Heart right ventricle (tissue), 16 donors: ENCODE results near the gene COPS4. TPM values are rescaled to one million over a fixed set of nuclear protein-coding genes. Genes with fewer than 3 reads are reported as not detected.
"Not testable (repeated sequence)": the region's sequence is repeated elsewhere in the genome, so short reads cannot be mapped to it uniquely, and the experiment has no call there.

ENCODE experiments used
- ATAC-seq, 8 donors: fragments of 200-7000 bp; cut with Tn5 transposase; one replicate each; pipeline ENCODE4 v1.9.1; 2020; ENCODE audit warnings: mild to moderate bottlenecking in 8 of 8, moderate library complexity in 8 of 8, moderate number of reproducible peaks in 1 of 8
- DNase-seq, 2 donors: peaks; one replicate each; pipeline ENCODE4 v3.0.0-alpha.2; 2020
- H3K27ac ChIP-seq, 10 donors: fragments of 200-600 bp; sonication (generic) in 2 of 10; one replicate each; pipeline versions ENCODE4 v1.5.0 to v1.8.0; 2020 to 2022; ENCODE audit warnings: mild to moderate bottlenecking in 3 of 10
- H3K27me3 ChIP-seq, 7 donors: fragments of 200-600 bp; one replicate each; pipeline ENCODE4 v1.8.0; 2021 to 2022; ENCODE audit warnings: mild to moderate bottlenecking in 2 of 7
- H3K36me3 ChIP-seq, 9 donors: fragments of 200-600 bp; sonication (generic) in 1 of 9; one replicate each; pipeline versions ENCODE4 v1.5.0 to v1.8.0; 2020 to 2022; ENCODE audit warnings: mild to moderate bottlenecking in 2 of 9
- H3K4me1 ChIP-seq, 9 donors: fragments of 200-600 bp; sonication (generic) in 1 of 9; one replicate each; pipeline versions ENCODE4 v1.5.0 to v1.8.0; 2020 to 2022; ENCODE audit warnings: mild to moderate bottlenecking in 4 of 9
- H3K4me3 ChIP-seq, 10 donors: fragments of 200-600 bp; sonication (generic) in 2 of 10; one replicate each; pipeline versions ENCODE4 v1.5.0 to v1.8.0; 2020 to 2022; ENCODE audit warnings: mild to moderate bottlenecking in 7 of 10, moderate library complexity in 2 of 10
- H3K9me3 ChIP-seq, 11 donors: fragments of 200-600 bp in 10 of 11; sonication (generic) in 2 of 11; one replicate each; pipeline versions ENCODE4 v1.5.0 to v1.8.0; 2013 to 2022; ENCODE audit warnings: mild to moderate bottlenecking in 2 of 11, control low read depth in 1 of 11, moderate library complexity in 1 of 11
- CTCF ChIP-seq, 9 donors: fragments of 200-600 bp; sonication (generic) in 2 of 9; IDR thresholded peaks; one replicate each; pipeline versions ENCODE4 v1.5.0 to v1.8.0; 2021 to 2022; ENCODE audit warnings: antibody characterized with exemption in 9 of 9, mild to moderate bottlenecking in 5 of 9, moderate library complexity in 1 of 9
- WGBS, 2 donors: extraction: QIAGEN DNeasy Blood & Tissue Kit; methylation state at CpG; one replicate each; pipeline ENCODE4 v1.1.7; 2013; ENCODE audit warnings: inconsistent platforms in 1 of 2; 5-methylcytosine and 5-hydroxymethylcytosine counted together
- intact Hi-C, 10 donors: fragments of 100-400 bp; cut with DNase I; formaldehyde crosslinking; loops; one replicate each; pipeline versions ENCODE4 v1.11.1 to v1.14.2; 2022
- polyA plus RNA-seq, 2 donors: library from polyadenylated mRNA; stranded (reverse); fragments of 200-250 nt; gene quantifications; one replicate each; pipeline ENCODE4 v1.2.3, GENCODE V29; 2013
- total RNA-seq, 10 donors: library from RNA; stranded (reverse); fragmentation: NEBNext Ultra II Directional in 3 of 10; extraction: Animal tissue kit (Norgen Biotek cat#: 25700) in 3 of 10; gene quantifications; one replicate each; pipeline versions ENCODE4 v1.2.1 to v1.2.4, GENCODE V29; 2021 to 2023
- donor health status: Arrhythmogenic right ventricular cardiomyopathy.
- donor health status: ischemic (EF 13 %, LVEDD 7.1; RV severe dilation, severe dysfunction).
- donor health status: healthy with polysubstance abuse.
- donor health status: DM: no; HTN: yes; CAD: no.
- donor health status: DM: no; HTN: no; CAD: no.
- donor health status: ischemic (EF 25% LVEDD 6.9; RV normal size, moderate dysfunction).
- donor health status: ischemic (EF 25% LVEDD 5.7; RV mildly dilated, moderate dysfunction).
- donor health status: healthy.
- donor health status: DM: yes; HTN: yes; CAD: no.
- donor health status: Ischemic cardiomyopathy.
- donor health status: ischemic (EF 35%, LVEDD 5.7; RV mildly dilated, moderate dysfunction).
- donor health status: nonischemic (EF 11% LVEDD 7.7; RV severe dilation, severe dysfunction).
- donor health status: DM: yes; HTN: yes; CAD: no.
- donor health status: PGD.
- donor health status: ischemic (EF 29% LVEDD 5.4; RV normal size, mild dysfunction).
- donor health status: nonischemic (EF 23%, LVEDD 6.1; RV moderate dilation, normal function).

The COPS4 gene
- total and polyA plus RNA-seq, 12 donors: 12.5 to 65.1 (median 57.2) TPM

DNA sequence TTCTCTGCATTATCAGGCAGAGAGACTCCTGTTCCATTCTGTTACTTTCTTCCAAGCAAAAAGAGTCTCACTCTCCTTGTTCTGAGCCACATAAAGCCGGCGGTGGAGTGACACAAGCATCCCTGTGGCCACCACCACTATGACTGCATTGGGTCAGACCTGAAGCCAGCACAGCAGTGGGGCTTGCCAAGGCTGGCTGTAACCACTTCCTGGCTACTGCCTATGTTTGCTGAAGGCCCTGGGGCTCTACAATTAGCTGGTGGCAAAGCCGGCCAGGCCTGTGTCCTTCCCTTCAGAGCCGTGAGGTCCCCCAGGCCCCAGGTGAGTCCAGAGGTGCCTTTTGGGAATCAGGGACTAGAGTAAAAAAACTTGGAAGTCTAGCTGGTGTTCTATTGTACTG, 47.8 kb downstream of the COPS4 start:
- no peak for TF ChIP-seq CTCF (IDR thresholded peaks at IDR 0.05)
- Histone ChIP-seq H3K9me3 (peaks cover 0 to 11% (median 0%) of the 10 kb centered on the region in 11 donors), H3K36me3 (no peaks in the 10 kb centered on the region), H3K27me3 (no peaks in the 10 kb centered on the region), H3K27ac (no peak overlapping the region), H3K4me1 (peaks cover 0 to 21% (median 0%) of the 10 kb centered on the region in 9 donors), H3K4me3 (no peak overlapping the region)
- intact Hi-C loops: no loop called here
- ATAC-seq: no peak
- 80 to 96% methylated on average over 4 of the region's 4 CpGs for WGBS, 2 donors
- no peak for DNase-seq

DNA sequence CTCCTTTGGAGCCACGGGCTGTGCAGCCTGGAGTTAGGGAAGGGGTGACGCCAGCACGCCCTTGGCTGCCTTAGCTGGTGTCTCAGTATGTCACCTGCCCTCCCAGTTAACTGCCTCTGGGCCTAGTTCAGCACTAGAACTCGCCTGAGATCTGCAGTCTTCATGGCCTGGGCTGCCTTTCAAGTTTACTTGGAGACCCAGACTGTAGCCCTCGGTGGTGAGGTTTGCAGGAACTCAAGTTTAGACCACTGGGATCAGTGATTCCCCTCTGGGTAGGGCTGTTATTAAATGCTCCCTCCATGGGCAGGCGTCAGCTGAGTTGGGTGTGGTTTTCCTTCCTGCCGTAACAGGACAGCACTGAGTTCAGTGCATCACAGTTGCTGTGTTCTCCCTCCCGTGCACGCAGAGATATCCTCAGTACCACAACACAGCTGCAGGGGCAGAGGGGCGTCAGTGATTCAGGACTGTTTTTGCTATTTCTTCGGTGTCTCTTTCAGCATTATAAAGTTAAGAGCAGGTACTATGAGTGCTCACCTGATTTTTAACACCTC, 49.0 kb downstream of the COPS4 start:
- Histone ChIP-seq H3K36me3 (no peaks in the 10 kb centered on the region), H3K4me3 (no peak overlapping the region), H3K27ac (peak overlapping the region in 1 of 10 donors; percentile 64), H3K9me3 (peaks cover 0 to 11% (median 0%) of the 10 kb centered on the region in 11 donors), H3K4me1 (peaks cover 0 to 21% (median 0%) of the 10 kb centered on the region in 9 donors), H3K27me3 (no peaks in the 10 kb centered on the region)
- 45 to 56% methylated on average over 11 of the region's 11 CpGs for WGBS, 2 donors
- intact Hi-C loops: no loop called here
- TF ChIP-seq CTCF (IDR thresholded peaks at IDR 0.05): peak in 1 of 9 donors; percentile 6
- DNase-seq (no peak), ATAC-seq (peak in 5 of 8 donors; percentile 52 to 76 (median 60))

DNA sequence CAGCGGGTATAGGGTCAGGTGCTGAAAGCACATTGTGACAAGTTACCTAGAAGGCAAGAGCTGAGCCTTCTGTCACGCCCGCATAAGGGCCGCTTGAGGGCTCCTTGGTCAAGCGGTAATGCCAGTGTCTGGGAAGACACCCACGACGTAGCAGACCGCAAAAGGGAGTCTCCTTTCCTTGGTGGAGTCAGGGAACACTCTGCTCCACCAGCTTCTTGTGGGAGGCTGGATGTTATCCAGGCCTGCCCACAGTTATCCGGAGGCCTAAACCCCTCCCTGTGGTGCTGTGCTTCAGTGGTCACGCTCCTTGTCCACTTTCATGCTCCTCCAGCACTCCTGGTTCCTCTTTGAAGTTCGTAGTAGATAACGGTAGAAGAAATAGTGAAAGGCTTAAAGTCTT, 50.0 kb downstream of the COPS4 start:
- H3K4me3 ChIP-seq, DNase-seq, intact Hi-C loops, ATAC-seq, H3K27me3 ChIP-seq, H3K27ac ChIP-seq, H3K36me3 ChIP-seq: not testable (repeated sequence)
- Histone ChIP-seq H3K4me1 (peaks cover 0 to 21% (median 0%) of the 10 kb centered on the region in 9 donors), H3K9me3 (peaks cover 0 to 11% (median 0%) of the 10 kb centered on the region in 11 donors)
- 86 to 87% methylated on average over 12 of the region's 12 CpGs for WGBS, 2 donors

DNA sequence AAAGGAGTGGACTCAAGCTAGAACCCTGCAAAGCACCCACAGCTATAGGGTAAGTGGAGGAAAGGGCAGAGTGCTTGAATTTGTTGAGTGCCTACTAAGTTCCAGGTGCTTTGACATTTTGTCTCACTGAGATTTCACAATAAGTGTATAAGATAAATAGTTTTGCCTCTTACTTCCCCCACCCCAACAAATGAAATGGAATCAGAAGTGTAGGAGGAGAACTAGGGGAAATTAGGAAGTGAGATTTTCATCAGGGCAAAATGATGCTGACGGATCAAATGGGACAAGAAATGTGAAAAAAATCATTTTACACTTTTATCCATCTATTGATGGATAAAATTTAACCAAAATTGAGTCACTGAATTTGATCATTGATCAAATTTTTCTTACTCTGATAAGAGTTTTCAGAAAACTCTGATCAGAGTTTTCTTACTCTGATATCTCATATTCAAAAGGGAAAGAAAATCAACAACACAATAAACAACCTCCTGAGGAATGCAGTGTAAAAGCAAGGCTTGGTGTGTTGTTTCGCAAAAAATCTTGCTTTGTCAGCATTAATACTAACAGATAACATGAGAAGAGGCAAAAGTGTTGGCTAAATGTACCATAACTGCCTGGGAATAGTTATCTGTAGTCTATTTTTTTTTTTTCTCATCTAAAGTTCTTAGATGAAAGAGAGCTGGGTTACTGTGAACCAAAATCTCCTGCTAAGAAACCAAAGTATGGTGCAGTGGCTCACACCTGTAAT, 54.6 kb downstream of the COPS4 start:
- Histone ChIP-seq H3K4me3 (no peak overlapping the region), H3K36me3 (peaks cover 0 to 25% (median 0%) of the 10 kb centered on the region in 9 donors), H3K27ac (no peak overlapping the region), H3K4me1 (peaks cover 0 to 6% (median 0%) of the 10 kb centered on the region in 9 donors), H3K9me3 (no peaks in the 10 kb centered on the region), H3K27me3 (peaks cover 0 to 5% (median 0%) of the 10 kb centered on the region in 7 donors)
- no peak for ATAC-seq
- DNase-seq: no peak
- TF ChIP-seq CTCF (IDR thresholded peaks at IDR 0.05): no peak
- intact Hi-C loops: no loop called here
- WGBS, 2 donors: 84% methylated on average over 2 of the region's 2 CpGs
